Spleen (tissue), 11 donors: ENCODE measurements around the gene CDH13. TPM values are rescaled to one million over a fixed set of nuclear protein-coding genes. Genes with fewer than 3 reads are reported as not detected.

Experiments
- DNase-seq: peaks from one replicate; pipeline ENCODE4 v3.0.0-alpha.2; 2020
- H3K27ac ChIP-seq, 8 donors: fragments of 200-600 bp; sonication (generic) in 7 of 8; 1 replicate in 4 of 8; 2 replicates in 4 of 8; pipeline versions ENCODE4 v1.5.0 to v1.8.0; 2016 to 2021; ENCODE audit warnings: inconsistent platforms in 4 of 8, mild to moderate bottlenecking in 4 of 8, moderate library complexity in 1 of 8
- H3K27me3 ChIP-seq, 7 donors: fragments of 200-600 bp; sonication (generic) in 6 of 7; replicated peaks in 1 of 7; 1 replicate in 4 of 7; 2 replicates in 3 of 7; pipeline versions ENCODE4 v1.5.0 to v1.8.0; 2016 to 2021; ENCODE audit warnings: inconsistent platforms in 3 of 7, mild to moderate bottlenecking in 1 of 7
- H3K36me3 ChIP-seq, 6 donors: fragments of 200-600 bp; sonication (generic) in 5 of 6; 1 replicate in 4 of 6; 2 replicates in 2 of 6; pipeline versions ENCODE4 v1.5.0 to v1.8.0; 2016 to 2021; ENCODE audit warnings: inconsistent platforms in 2 of 6
- H3K4me1 ChIP-seq, 6 donors: fragments of 200-600 bp; sonication (generic) in 5 of 6; 1 replicate in 3 of 6; 2 replicates in 3 of 6; pipeline versions ENCODE4 v1.5.0 to v1.8.0; 2016 to 2021; ENCODE audit warnings: inconsistent platforms in 3 of 6
- H3K4me3 ChIP-seq, 8 donors: fragments of 200-600 bp; sonication (generic) in 7 of 8; 1 replicate in 4 of 8; 2 replicates in 4 of 8; pipeline versions ENCODE4 v1.5.0 to v1.8.0; 2016 to 2021; ENCODE audit warnings: inconsistent platforms in 4 of 8, mild to moderate bottlenecking in 4 of 8, moderate library complexity in 2 of 8
- H3K9me3 ChIP-seq, 8 donors: fragments of 200-600 bp; sonication (generic) in 7 of 8; 1 replicate in 4 of 8; 2 replicates in 4 of 8; pipeline versions ENCODE4 v1.5.0 to v1.8.0; 2016 to 2021; ENCODE audit warnings: inconsistent platforms in 4 of 8
- CTCF ChIP-seq, 11 experiments: fragments of 200-600 bp in 7 of 11; fragments of 450-650 bp in 4 of 11; sonication (generic) in 4 of 11; IDR thresholded peaks in 8 of 11; conservative IDR thresholded peaks in 3 of 11; 1 replicate in 7 of 11; 2 replicates in 4 of 11; pipeline versions ENCODE4 v1.4.0 to v1.8.0; 2016 to 2021; ENCODE audit warnings: antibody characterized with exemption in 11 of 11, inconsistent platforms in 4 of 11, mild to moderate bottlenecking in 1 of 11
- POLR2A ChIP-seq, 3 donors: fragments of 450-650 bp; IDR thresholded peaks; one replicate each; pipeline ENCODE4 v1.5.1; 2017; ENCODE audit warnings: antibody characterized with exemption in 3 of 3, mild to moderate bottlenecking in 1 of 3
- POLR2AphosphoS5 ChIP-seq, 3 donors: sonication (generic); formaldehyde crosslinking; IDR thresholded peaks; one replicate each; pipeline ENCODE4 v1.5.1; 2017; ENCODE audit warnings: antibody characterized with exemption in 3 of 3
- WGBS, 5 donors: extraction: QIAGEN DNeasy Blood & Tissue Kit in 3 of 5; methylation state at CpG; one replicate each; pipeline versions ENCODE4 v1.1.5 to v1.1.7; 2013 to 2018; 5-methylcytosine and 5-hydroxymethylcytosine counted together
- intact Hi-C: fragments of 100-400 bp; cut with DNase I; formaldehyde crosslinking; loops from one replicate; pipeline ENCODE4 v1.15.0; 2023; ENCODE audit warnings: low total_unique reads
- polyA plus RNA-seq, 3 donors: library from polyadenylated mRNA; stranded (reverse); fragments of 200-250 nt; gene quantifications; one replicate each; pipeline ENCODE4 v1.2.1, GENCODE V29; 2013
- total RNA-seq, 7 donors: library from RNA; depleted of rRNA in 3 of 7; stranded (reverse); fragments of >200 nt in 3 of 7; fragmentation: NEBNext Ultra II Directional in 4 of 7; extraction: Animal tissue kit (Norgen Biotek cat#: 25700) in 4 of 7; gene quantifications; one replicate each; pipeline versions ENCODE4 v1.1.0 to v1.2.1, GENCODE V29; 2016 to 2021
- donor health status: healthy with polysubstance abuse.
- donor health status: DM: no; HTN: no; CAD: no; lungs with moderate emphysema.
- donor health status: DM: no; HTN: no; CAD: no.
- donor health status: Bipolar disorder and iron deficiency.
- donor health status: healthy.
- donor health status: DM: no; HTN: no; CAD: no.
- donor health status: DM: yes; HTN: yes; CAD: no.

Gene CDH13
- total and polyA plus RNA-seq, 10 donors = 0.13 to 4.6 (median 1.1) TPM

- DNase-seq = no peak
- intact Hi-C loops = no loop called here
- Histone ChIP-seq H3K9me3 (no peaks in the 10 kb centered on the region), H3K27me3 (peaks cover 0 to 6% (median 0%) of the 10 kb centered on the region in 7 donors), H3K36me3 (no peaks in the 10 kb centered on the region), H3K4me3 (no peak overlapping the region), H3K4me1 (peaks cover 0 to 14% (median 10%) of the 10 kb centered on the region in 6 donors), H3K27ac (no peak overlapping the region)
- TF ChIP-seq CTCF (IDR thresholded peaks at IDR 0.05 in 8 of 11, conservative IDR thresholded peaks at IDR 0.05 in 3 of 11) = no peak
- TF ChIP-seq POLR2A (IDR thresholded peaks at IDR 0.05) = no peak
- peak in 1 of 3 donors; percentile 13 for TF ChIP-seq POLR2AphosphoS5 (IDR thresholded peaks at IDR 0.05)
- 39 to 62% (median 49%) methylated on average over 5 of the region's 5 CpGs for WGBS, 5 donors
Measured at GRCh38 chr16:83692224-83692623, 1065.5 kb downstream of the CDH13 start.

GRCh38 chr16:83698964-83699363, 1072.2 kb downstream of the CDH13 start:
- Histone ChIP-seq H3K9me3 (no peaks in the 10 kb centered on the region), H3K27ac (no peak overlapping the region), H3K4me1 (no peaks in the 10 kb centered on the region), H3K36me3 (no peaks in the 10 kb centered on the region), H3K4me3 (no peak overlapping the region), H3K27me3 (peaks cover 0 to 11% (median 0%) of the 10 kb centered on the region in 7 donors)
- no peak for TF ChIP-seq CTCF (IDR thresholded peaks at IDR 0.05 in 8 of 11, conservative IDR thresholded peaks at IDR 0.05 in 3 of 11)
- TF ChIP-seq POLR2A (IDR thresholded peaks at IDR 0.05) = no peak
- no peak for TF ChIP-seq POLR2AphosphoS5 (IDR thresholded peaks at IDR 0.05)
- DNase-seq = no peak
- intact Hi-C loops = no loop called here
- WGBS, 5 donors = 67 to 80% (median 72%) methylated on average over 4 of the region's 4 CpGs

GRCh38 chr16:83699817-83700216, 1073.0 kb downstream of the CDH13 start:
- intact Hi-C loops = no loop called here
- H3K27ac ChIP-seq = no peak overlapping the region
- no peak for DNase-seq
- no peaks in the 10 kb centered on the region for H3K9me3 ChIP-seq
- no peak for TF ChIP-seq POLR2A (IDR thresholded peaks at IDR 0.05)
- TF ChIP-seq CTCF (IDR thresholded peaks at IDR 0.05 in 8 of 11, conservative IDR thresholded peaks at IDR 0.05 in 3 of 11) = no peak
- no peak for TF ChIP-seq POLR2AphosphoS5 (IDR thresholded peaks at IDR 0.05)
- no peaks in the 10 kb centered on the region for H3K4me1 ChIP-seq
- no peak overlapping the region for H3K4me3 ChIP-seq
- no peaks in the 10 kb centered on the region for H3K36me3 ChIP-seq
- peaks cover 0 to 5% (median 0%) of the 10 kb centered on the region in 7 donors for H3K27me3 ChIP-seq
- 74 to 80% (median 76%) methylated on average over 4 of the region's 4 CpGs for WGBS, 5 donors

- Histone ChIP-seq H3K4me3 (no peak overlapping the region), H3K27ac (no peak overlapping the region), H3K36me3 (no peaks in the 10 kb centered on the region), H3K4me1 (no peaks in the 10 kb centered on the region), H3K27me3 (peaks cover 0 to 5% (median 0%) of the 10 kb centered on the region in 7 donors), H3K9me3 (no peaks in the 10 kb centered on the region)
- DNase-seq = no peak
- 70 to 82% (median 79%) methylated on average over 7 of the region's 7 CpGs for WGBS, 5 donors
- TF ChIP-seq POLR2AphosphoS5 (IDR thresholded peaks at IDR 0.05) (no peak), POLR2A (IDR thresholded peaks at IDR 0.05) (no peak), CTCF (IDR thresholded peaks at IDR 0.05 in 8 of 11, conservative IDR thresholded peaks at IDR 0.05 in 3 of 11) (no peak)
- intact Hi-C loops = no loop called here
Measured at GRCh38 chr16:83700918-83701317, 1074.1 kb downstream of the CDH13 start.
